K562 (cell line): Measurements from ENCODE around the gene GPR85. TPM values are rescaled to one million over a fixed set of nuclear protein-coding genes. Genes with fewer than 3 reads are reported as not detected.

ENCODE experiments used
- ADNP ChIP-seq: fragments of 200-800 bp; sonication (Bioruptor generic); IDR thresholded peaks from 2 replicates; pipeline ENCODE4 v1.6.1; 2016; ENCODE audit warnings: missing genetic modification characterization, missing compliant biosample characterization
- ATF3 ChIP-seq, 2 experiments: fragments of 450-650 bp in 1 of 2; sonication (generic) in 1 of 2; formaldehyde crosslinking in 1 of 2; IDR thresholded peaks in 1 of 2; conservative IDR thresholded peaks in 1 of 2; 2 replicates each; pipeline versions ENCODE4 v1.6.1 to v1.8.1; 2016 to 2023; ENCODE audit warnings: mild to moderate bottlenecking in 2 of 2, moderate library complexity in 2 of 2, inconsistent platforms in 1 of 2, missing genetic modification reagents in 1 of 2
- CAMTA2 ChIP-seq: fragments of 250-450 bp; sonication (Bioruptor Pico); conservative IDR thresholded peaks from 2 replicates; pipeline ENCODE4 v1.5.1; 2022
- CGGBP1 ChIP-seq: fragments of 250-450 bp; sonication (Bioruptor Pico); IDR thresholded peaks from 2 replicates; pipeline ENCODE4 v1.9.0; 2021; ENCODE audit warnings: mild to moderate bottlenecking
- EP300 ChIP-seq: IDR thresholded peaks from 2 replicates; pipeline ENCODE4 v1.6.1; 2012; ENCODE audit warnings: low read length, improper control_type of control experiment
- HDAC8 ChIP-seq: fragments of 450-650 bp; IDR thresholded peaks from 2 replicates; pipeline ENCODE4 v1.6.1; 2016; ENCODE audit warnings: mild to moderate bottlenecking, missing genetic modification characterization, moderate library complexity, missing compliant biosample characterization
- HDGF ChIP-seq: fragments of 450-650 bp; IDR thresholded peaks from 2 replicates; pipeline ENCODE4 v1.6.1; 2016
- MXI1 ChIP-seq: IDR thresholded peaks from 2 replicates; pipeline ENCODE4 v1.6.1; 2011; ENCODE audit warnings: low read depth, mild to moderate bottlenecking, improper control_type of control experiment, low read length
- NR4A1 ChIP-seq, 2 experiments: fragments of 250-450 bp in 1 of 2; fragments of 450-650 bp in 1 of 2; sonication (Bioruptor Pico) in 1 of 2; IDR thresholded peaks; 2 replicates each; pipeline versions ENCODE4 v1.4.0 to v1.6.1; 2016 to 2020; ENCODE audit warnings: mild to moderate bottlenecking in 2 of 2, missing compliant biosample characterization in 1 of 2, missing genetic modification characterization in 1 of 2, moderate library complexity in 1 of 2
- PPARD ChIP-seq: fragments of 250-450 bp; sonication (Bioruptor Pico); IDR thresholded peaks from 2 replicates; pipeline ENCODE4 v1.8.0; 2022; ENCODE audit warnings: inconsistent platforms, mild to moderate bottlenecking, moderate library complexity
- RBM22 ChIP-seq: fragments of 200-400 bp; formaldehyde crosslinking; IDR thresholded peaks from 2 replicates; pipeline ENCODE4 v1.6.1; 2018; ENCODE audit warnings: low read length, low read depth; ENCODE audit not compliant: poor library complexity, severe bottlenecking
- SOX6 ChIP-seq: fragments of 450-650 bp; IDR thresholded peaks from 2 replicates; pipeline ENCODE4 v1.6.1; 2014; ENCODE audit warnings: mild to moderate bottlenecking
- SREBF2 ChIP-seq: sonication (generic); formaldehyde crosslinking; IDR thresholded peaks from 2 replicates; pipeline ENCODE4 v1.4.0; 2020; ENCODE audit warnings: mild to moderate bottlenecking, missing genetic modification reagents
- ZNF384 ChIP-seq: IDR thresholded peaks from 2 replicates; pipeline ENCODE4 v1.6.1; 2012; ENCODE audit warnings: low read depth, low read length, improper control_type of control experiment
- polyA plus RNA-seq, 8 experiments: library from polyadenylated mRNA; depleted of rRNA in 4 of 8; stranded (reverse) in 5 of 8; unstranded in 3 of 8; fragments of >200 nt; fragmentation: Nextera tagmentation in 2 of 8; fragmentation: Illumina TruSeq in 1 of 8; extraction: Ambion mirVana in 2 of 8; extraction: Trizol in 1 of 8; gene quantifications; 2 replicates each; pipeline versions ENCODE4 v1.2.1 to v1.2.3, GENCODE V29; 2011 to 2014; ENCODE audit warnings: inconsistent platforms in 1 of 8, missing spikeins in 1 of 8
- total RNA-seq, 7 experiments: library from RNA; depleted of rRNA in 6 of 7; stranded (reverse); fragments of >200 nt in 6 of 7; fragmentation: Illumina TruSeq in 2 of 7; extraction: Trizol in 2 of 7; gene quantifications; 2 replicates each; pipeline versions ENCODE4 v1.2.1 to v1.2.3, GENCODE V29; 2011 to 2021; ENCODE audit warnings: low replicate concordance in 1 of 7
- TF ChIP-seq, protein P1 (sequence below), 2 experiments: fragments of 450-650 bp; IDR thresholded peaks; 2 replicates each; pipeline ENCODE4 v1.6.1; 2016; ENCODE audit warnings: mild to moderate bottlenecking in 2 of 2, borderline replicate concordance in 1 of 2, low read depth in 1 of 2, moderate library complexity in 1 of 2
- TF ChIP-seq, protein P2 (sequence below): sonication (generic); formaldehyde crosslinking; IDR thresholded peaks from 2 replicates; pipeline ENCODE4 v1.4.0; 2020; ENCODE audit warnings: mild to moderate bottlenecking, missing genetic modification reagents

GPR85 gene
- total and polyA plus RNA-seq, 9 of the 15 experiments (the other 6 are each of a cell fraction or from before 2014, with no cell fraction given), result 2.9 to 18.2 (median 4.0) TPM

DNA sequence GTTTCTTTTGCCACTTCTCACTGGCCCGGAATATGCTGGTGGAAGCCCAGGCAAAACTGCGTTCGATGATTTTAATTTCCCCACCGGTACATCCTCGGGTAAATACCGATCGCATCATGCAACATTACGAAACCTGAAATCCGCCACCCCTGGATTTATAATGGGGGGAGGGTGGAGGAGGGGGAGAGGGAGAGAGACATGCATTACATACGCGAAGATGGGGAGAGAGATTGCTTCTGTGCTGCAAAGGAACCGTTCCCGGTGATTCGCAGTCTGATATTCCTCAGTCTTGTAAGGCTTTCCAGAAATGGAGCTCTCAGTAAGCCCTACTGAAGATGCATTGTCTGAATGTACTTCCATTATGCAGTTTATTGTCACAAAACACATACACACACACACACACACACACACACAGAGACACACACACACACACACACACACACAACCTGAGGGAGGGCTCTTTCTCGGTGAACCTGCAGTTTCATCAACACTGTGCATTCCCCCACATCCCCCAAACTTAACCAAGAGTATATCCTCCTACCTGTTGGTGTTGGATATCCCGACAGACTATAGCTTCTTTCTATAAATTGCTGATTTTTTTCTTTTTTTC, 741 bp downstream of the GPR85 start (continued):
- no peak for TF ChIP-seq ATF3 (IDR thresholded peaks at IDR 0.05)
- no peak for TF ChIP-seq ATF3 (CRISPR knock-in tag; conservative IDR thresholded peaks at IDR 0.05)
- no peak for TF ChIP-seq CAMTA2 (CRISPR knock-in tag)
- 0 out of 2 replicates have a peak, but pooled peaks have one; percentile 15 for TF ChIP-seq SOX6
- TF ChIP-seq, protein P1, sequence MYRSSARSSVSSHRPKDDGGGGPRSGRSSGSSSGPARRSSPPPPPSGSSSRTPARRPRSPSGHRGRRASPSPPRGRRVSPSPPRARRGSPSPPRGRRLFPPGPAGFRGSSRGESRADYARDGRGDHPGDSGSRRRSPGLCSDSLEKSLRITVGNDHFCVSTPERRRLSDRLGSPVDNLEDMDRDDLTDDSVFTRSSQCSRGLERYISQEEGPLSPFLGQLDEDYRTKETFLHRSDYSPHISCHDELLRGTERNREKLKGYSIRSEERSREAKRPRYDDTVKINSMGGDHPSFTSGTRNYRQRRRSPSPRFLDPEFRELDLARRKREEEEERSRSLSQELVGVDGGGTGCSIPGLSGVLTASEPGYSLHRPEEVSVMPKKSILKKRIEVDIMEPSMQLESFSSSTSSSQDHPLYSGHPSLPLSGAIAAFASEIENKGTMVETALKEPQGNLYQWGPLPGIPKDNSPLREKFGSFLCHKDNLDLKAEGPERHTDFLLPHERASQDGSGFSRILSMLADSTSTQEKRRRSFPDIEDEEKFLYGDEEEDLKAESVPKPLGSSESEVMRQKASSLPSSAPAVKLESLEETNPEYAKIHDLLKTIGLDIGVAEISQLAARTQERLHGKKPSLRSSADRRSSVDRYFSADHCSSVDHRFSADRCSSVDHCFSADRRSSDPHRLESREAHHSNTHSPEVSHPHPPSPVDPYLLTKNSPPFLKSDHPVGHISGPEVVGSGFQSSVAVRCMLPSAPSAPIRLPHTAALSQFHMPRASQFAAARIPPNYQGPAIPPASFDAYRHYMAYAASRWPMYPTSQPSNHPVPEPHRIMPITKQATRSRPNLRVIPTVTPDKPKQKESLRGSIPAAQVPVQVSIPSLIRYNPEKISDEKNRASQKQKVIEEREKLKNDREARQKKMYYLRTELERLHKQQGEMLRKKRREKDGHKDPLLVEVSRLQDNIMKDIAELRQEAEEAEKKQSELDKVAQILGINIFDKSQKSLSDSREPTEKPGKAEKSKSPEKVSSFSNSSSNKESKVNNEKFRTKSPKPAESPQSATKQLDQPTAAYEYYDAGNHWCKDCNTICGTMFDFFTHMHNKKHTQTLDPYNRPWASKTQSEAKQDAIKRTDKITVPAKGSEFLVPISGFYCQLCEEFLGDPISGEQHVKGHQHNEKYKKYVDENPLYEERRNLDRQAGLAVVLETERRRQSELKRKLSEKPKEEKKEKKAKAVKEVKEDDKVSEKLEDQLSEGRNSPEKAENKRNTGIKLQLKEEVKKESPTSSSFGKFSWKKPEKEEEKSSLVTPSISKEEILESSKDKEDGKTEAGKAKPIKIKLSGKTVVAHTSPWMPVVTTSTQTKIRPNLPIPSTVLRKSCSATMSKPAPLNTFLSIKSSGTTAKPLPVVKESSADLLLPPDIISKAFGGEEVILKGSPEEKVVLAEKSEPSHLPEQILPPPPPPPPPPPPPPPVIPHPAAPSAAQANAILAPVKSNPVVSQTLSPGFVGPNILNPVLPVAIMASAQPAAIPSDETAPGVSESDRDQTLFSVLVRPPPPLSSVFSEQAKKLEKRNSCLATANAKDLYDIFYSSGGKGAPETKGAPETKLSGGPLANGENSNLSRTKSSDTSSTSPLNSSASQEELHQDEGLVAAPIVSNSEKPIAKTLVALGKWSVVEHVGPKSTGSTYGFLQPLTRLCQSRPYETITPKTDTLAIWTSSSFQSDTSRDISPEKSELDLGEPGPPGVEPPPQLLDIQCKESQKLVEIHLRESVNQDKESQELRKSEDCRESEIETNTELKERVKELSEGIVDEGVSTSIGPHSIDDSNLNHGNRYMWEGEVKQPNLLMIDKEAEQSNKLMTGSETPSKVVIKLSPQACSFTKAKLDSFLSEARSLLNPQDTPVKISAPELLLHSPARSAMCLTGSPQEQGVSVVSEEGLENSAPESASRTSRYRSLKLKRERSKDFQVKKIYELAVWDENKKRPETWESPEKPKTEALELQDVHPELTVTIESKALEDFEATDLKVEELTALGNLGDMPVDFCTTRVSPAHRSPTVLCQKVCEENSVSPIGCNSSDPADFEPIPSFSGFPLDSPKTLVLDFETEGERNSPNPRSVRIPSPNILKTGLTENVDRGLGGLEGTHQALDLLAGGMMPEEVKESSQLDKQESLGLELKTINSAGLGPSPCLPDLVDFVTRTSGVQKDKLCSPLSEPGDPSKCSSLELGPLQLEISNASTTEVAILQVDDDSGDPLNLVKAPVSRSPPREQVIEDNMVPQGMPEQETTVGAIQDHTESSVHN (IDR thresholded peaks at IDR 0.05; ENCODE audit: borderline replicate concordance in 1 of 2, low read depth in 1 of 2), result 0 out of 4 replicates have a peak, but pooled peaks of 1 of the 2 experiments have one; percentile 19
- no peak for TF ChIP-seq EP300
- no peak for TF ChIP-seq CGGBP1 (CRISPR knock-in tag)
- TF ChIP-seq RBM22, result no peak
- TF ChIP-seq HDAC8 (tag), result no peak
- no peak for TF ChIP-seq NR4A1 (CRISPR knock-in tag; IDR thresholded peaks at IDR 0.05)
- TF ChIP-seq NR4A1 (tag; IDR thresholded peaks at IDR 0.05), result no peak
- TF ChIP-seq ZNF384, result peak; percentile 94
- TF ChIP-seq MXI1, result no peak
- TF ChIP-seq SREBF2 (CRISPR knock-in tag), result no peak
- no peak for TF ChIP-seq ADNP (tag)
- no peak for TF ChIP-seq HDGF
- TF ChIP-seq, protein P2, sequence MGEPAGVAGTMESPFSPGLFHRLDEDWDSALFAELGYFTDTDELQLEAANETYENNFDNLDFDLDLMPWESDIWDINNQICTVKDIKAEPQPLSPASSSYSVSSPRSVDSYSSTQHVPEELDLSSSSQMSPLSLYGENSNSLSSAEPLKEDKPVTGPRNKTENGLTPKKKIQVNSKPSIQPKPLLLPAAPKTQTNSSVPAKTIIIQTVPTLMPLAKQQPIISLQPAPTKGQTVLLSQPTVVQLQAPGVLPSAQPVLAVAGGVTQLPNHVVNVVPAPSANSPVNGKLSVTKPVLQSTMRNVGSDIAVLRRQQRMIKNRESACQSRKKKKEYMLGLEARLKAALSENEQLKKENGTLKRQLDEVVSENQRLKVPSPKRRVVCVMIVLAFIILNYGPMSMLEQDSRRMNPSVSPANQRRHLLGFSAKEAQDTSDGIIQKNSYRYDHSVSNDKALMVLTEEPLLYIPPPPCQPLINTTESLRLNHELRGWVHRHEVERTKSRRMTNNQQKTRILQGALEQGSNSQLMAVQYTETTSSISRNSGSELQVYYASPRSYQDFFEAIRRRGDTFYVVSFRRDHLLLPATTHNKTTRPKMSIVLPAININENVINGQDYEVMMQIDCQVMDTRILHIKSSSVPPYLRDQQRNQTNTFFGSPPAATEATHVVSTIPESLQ (CRISPR knock-in tag), result no peak
- TF ChIP-seq PPARD (CRISPR knock-in tag), result no peak
